Esophagus muscularis mucosa (tissue), 4 donors: ENCODE measurements around the gene ICAM1. TPM values are rescaled to one million over a fixed set of nuclear protein-coding genes. Genes with fewer than 3 reads are reported as not detected.
A peak's percentile ranks its signal among the peaks of the same experiment; 100 is the strongest.

ENCODE experiments used
- DNase-seq: peaks from one replicate; pipeline ENCODE4 v3.0.0-alpha.2; 2017; ENCODE audit errors: extremely low spot score
- H3K27ac ChIP-seq, 4 donors: fragments of 200-600 bp; sonication (generic); replicated peaks in 1 of 4; 1 replicate in 3 of 4; 2 replicates in 1 of 4; pipeline ENCODE4 v1.5.1; 2016 to 2019; ENCODE audit warnings: mild to moderate bottlenecking in 1 of 4
- H3K27me3 ChIP-seq, 4 donors: fragments of 200-600 bp; sonication (generic); one replicate each; pipeline versions ENCODE4 v1.5.1 to v1.6.0; 2016 to 2019
- H3K36me3 ChIP-seq, 4 donors: fragments of 200-600 bp; sonication (generic); one replicate each; pipeline ENCODE4 v1.5.1; 2016 to 2019
- H3K4me1 ChIP-seq, 4 donors: fragments of 200-600 bp; sonication (generic); one replicate each; pipeline ENCODE4 v1.5.1; 2016 to 2019
- H3K4me3 ChIP-seq, 4 donors: fragments of 200-600 bp; sonication (generic); 1 replicate in 2 of 4; 2 replicates in 2 of 4; pipeline ENCODE4 v1.5.1; 2016 to 2019; ENCODE audit warnings: mild to moderate bottlenecking in 4 of 4, moderate library complexity in 1 of 4
- H3K9me3 ChIP-seq, 4 donors: fragments of 200-600 bp; sonication (generic); 1 replicate in 3 of 4; 2 replicates in 1 of 4; pipeline ENCODE4 v1.5.1; 2016 to 2019
- EP300 ChIP-seq: sonication (generic); formaldehyde crosslinking; IDR thresholded peaks from one replicate; pipeline ENCODE4 v1.6.1; 2017; ENCODE audit warnings: antibody characterized with exemption
- POLR2A ChIP-seq: fragments of 450-650 bp; IDR thresholded peaks from one replicate; pipeline ENCODE4 v1.6.1; 2017; ENCODE audit warnings: antibody characterized with exemption, moderate library complexity, mild to moderate bottlenecking, low read depth
- POLR2AphosphoS5 ChIP-seq, 2 donors: sonication (generic); formaldehyde crosslinking; IDR thresholded peaks; one replicate each; pipeline ENCODE4 v1.6.1; 2017; ENCODE audit warnings: antibody characterized with exemption in 2 of 2
- WGBS: methylation state at CpG from one replicate; pipeline ENCODE4 v1.1.5; 2018; 5-methylcytosine and 5-hydroxymethylcytosine counted together
- intact Hi-C: fragments of 100-400 bp; cut with DNase I; formaldehyde crosslinking; loops from one replicate; pipeline ENCODE4 v1.15.1; 2023
- total RNA-seq, 4 donors: library from RNA; depleted of rRNA; stranded (reverse); fragments of >200 nt; gene quantifications; one replicate each; pipeline versions ENCODE4 v1.1.0 to v1.2.1, GENCODE V29; 2016
- TF ChIP-seq, protein P1 (sequence below), 3 experiments: fragments of 200-600 bp in 2 of 3; fragments of 450-650 bp in 1 of 3; sonication (generic) in 2 of 3; IDR thresholded peaks; one replicate each; pipeline ENCODE4 v1.5.1; 2017 to 2019; ENCODE audit warnings: antibody characterized with exemption in 3 of 3, mild to moderate bottlenecking in 2 of 3, moderate library complexity in 1 of 3

ICAM1 gene
- total RNA-seq, 4 donors from 2014 or later = 15.8 to 63.5 (median 18.4) TPM

DNA sequence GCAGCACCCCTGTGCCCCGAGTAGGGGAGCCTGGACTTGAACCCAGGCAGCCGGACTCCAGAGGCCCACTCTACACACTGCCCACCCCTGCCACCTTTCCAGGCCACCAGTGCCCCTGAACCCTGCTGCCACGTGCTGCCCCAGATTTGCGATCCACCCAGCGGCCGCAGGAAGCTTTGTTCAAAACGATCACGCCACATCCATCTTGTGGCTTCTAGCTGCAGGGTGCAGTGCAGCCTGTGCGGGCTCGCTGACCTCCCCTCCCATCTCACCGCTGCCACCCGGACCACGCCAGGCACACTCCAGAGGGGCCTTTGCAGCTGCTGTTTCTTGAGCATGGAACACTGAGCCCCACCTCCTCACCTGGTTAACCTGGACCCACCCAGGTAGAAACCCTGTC lies 58.6 kb downstream of the ICAM1 start:
- Histone ChIP-seq H3K9me3 (no peaks in the 10 kb centered on the region), H3K36me3 (peaks cover 58 to 63% (median 62%) of the 10 kb centered on the region in 4 donors), H3K4me1 (peaks cover 19 to 32% (median 26%) of the 10 kb centered on the region in 4 donors), H3K27ac (no peak overlapping the region), H3K4me3 (no peak overlapping the region), H3K27me3 (no peaks in the 10 kb centered on the region)
- 95% methylated on average over 11 of the region's 13 CpGs for WGBS
- intact Hi-C loops = no loop called here
- no peak for DNase-seq
- no peak for TF ChIP-seq EP300
- TF ChIP-seq POLR2AphosphoS5 (IDR thresholded peaks at IDR 0.05) = no peak
- TF ChIP-seq POLR2A = no peak
- TF ChIP-seq, protein P1, sequence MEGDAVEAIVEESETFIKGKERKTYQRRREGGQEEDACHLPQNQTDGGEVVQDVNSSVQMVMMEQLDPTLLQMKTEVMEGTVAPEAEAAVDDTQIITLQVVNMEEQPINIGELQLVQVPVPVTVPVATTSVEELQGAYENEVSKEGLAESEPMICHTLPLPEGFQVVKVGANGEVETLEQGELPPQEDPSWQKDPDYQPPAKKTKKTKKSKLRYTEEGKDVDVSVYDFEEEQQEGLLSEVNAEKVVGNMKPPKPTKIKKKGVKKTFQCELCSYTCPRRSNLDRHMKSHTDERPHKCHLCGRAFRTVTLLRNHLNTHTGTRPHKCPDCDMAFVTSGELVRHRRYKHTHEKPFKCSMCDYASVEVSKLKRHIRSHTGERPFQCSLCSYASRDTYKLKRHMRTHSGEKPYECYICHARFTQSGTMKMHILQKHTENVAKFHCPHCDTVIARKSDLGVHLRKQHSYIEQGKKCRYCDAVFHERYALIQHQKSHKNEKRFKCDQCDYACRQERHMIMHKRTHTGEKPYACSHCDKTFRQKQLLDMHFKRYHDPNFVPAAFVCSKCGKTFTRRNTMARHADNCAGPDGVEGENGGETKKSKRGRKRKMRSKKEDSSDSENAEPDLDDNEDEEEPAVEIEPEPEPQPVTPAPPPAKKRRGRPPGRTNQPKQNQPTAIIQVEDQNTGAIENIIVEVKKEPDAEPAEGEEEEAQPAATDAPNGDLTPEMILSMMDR (IDR thresholded peaks at IDR 0.05) = no peak

GRCh38 chr19:10332158-10332964 lies 61.4 kb downstream of the ICAM1 start:
- Histone ChIP-seq H3K36me3 (peaks cover 32 to 35% (median 35%) of the 10 kb centered on the region in 4 donors), H3K27me3 (no peaks in the 10 kb centered on the region), H3K4me3 (peak overlapping the region; percentile 85 to 95 (median 91)), H3K27ac (peak overlapping the region; percentile 93 to 97 (median 95)), H3K4me1 (peaks cover 27 to 42% (median 35%) of the 10 kb centered on the region in 4 donors), H3K9me3 (no peaks in the 10 kb centered on the region)
- intact Hi-C loops = no loop called here
- DNase-seq = no peak
- TF ChIP-seq POLR2A (no peak), POLR2AphosphoS5 (IDR thresholded peaks at IDR 0.05) (no peak), EP300 (no peak)
- TF ChIP-seq, protein P1 (IDR thresholded peaks at IDR 0.05) = no peak
- WGBS = 29% methylated on average over 12 of the region's 18 CpGs

- TF ChIP-seq POLR2A (peak; percentile 14), POLR2AphosphoS5 (IDR thresholded peaks at IDR 0.05) (peak; percentile 81 to 94), EP300 (no peak)
- TF ChIP-seq, protein P1 (IDR thresholded peaks at IDR 0.05) = no peak
- H3K27ac ChIP-seq = peak within 1 kb of the TSS; percentile 93 to 97 (median 95)
- intact Hi-C loops = no loop called here
- WGBS = 0% methylated on average over 27 of the region's 82 CpGs
- H3K4me3 ChIP-seq = peak within 1 kb of the TSS; percentile 85 to 95 (median 91)
- peaks cover 24 to 27% (median 27%) of the 10 kb centered on the region in 4 donors for H3K36me3 ChIP-seq
- H3K4me1 ChIP-seq = peaks cover 27 to 42% (median 35%) of the 10 kb centered on the region in 4 donors
- no peaks in the 10 kb centered on the region for H3K9me3 ChIP-seq
- peak; percentile 99 for DNase-seq
- H3K27me3 ChIP-seq = no peaks in the 10 kb centered on the region
Observed at GRCh38 chr19:10332965-10333757, 62.2 kb downstream of the ICAM1 start, which contains the start of gene RAVER1. TSS of gene RAVER1 (minus strand) at chr19:10333529. CDS start at chr19:10333507, 22 bp downstream.

DNA sequence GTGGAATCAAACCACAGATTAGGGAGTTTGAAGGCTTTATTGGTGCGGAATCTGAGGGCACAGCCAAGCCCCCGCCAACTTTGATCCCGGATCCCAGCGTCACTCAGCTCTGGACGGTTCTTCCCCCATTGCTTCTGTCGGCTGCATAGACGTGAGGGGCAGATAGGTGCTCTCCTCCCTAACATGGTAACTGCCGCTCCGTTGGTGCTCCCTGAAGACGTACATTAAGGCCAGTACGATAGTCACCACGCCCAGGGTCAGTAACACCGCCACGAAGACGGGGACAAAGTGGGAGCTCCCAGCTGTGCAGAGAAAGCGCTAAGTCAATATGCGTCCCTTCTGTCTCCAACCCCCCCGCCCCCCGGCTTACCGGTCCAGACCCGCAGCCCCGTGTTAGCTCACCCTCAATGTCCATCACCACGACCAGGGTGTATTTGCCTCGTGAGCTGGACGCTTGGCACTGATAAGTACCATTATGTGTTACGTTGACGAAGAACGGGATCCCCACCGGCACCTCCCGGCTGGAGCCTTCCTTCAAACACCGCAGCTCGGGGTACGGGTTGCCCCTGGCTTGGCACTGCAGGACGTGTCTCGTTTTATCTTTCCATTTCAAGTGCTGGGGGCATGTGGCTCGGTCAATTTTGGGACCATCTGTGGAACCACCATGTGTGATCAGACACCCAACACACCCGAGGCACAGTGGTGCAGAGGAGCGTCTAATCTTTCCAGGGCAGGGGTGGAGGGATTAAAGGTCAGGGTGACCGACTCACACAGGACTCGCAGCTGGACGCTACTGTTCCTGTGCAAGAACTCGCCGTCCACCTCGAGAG lies 63.1 kb downstream of the ICAM1 start:
- 21% methylated on average over 24 of the region's 44 CpGs for WGBS

More for the DNA sequence above, 63.1 kb downstream of the ICAM1 start:
- peak overlapping the region; percentile 85 to 95 (median 91) for H3K4me3 ChIP-seq
- no peaks in the 10 kb centered on the region for H3K9me3 ChIP-seq
- TF ChIP-seq POLR2A = no peak
- TF ChIP-seq, protein P1 (IDR thresholded peaks at IDR 0.05) = no peak
- no peak for TF ChIP-seq EP300
- no peak for TF ChIP-seq POLR2AphosphoS5 (IDR thresholded peaks at IDR 0.05)
- H3K27ac ChIP-seq = peak overlapping the region; percentile 93 to 97 (median 95)
- DNase-seq = no peak
- H3K4me1 ChIP-seq = peaks cover 27 to 42% (median 35%) of the 10 kb centered on the region in 4 donors
- H3K27me3 ChIP-seq = no peaks in the 10 kb centered on the region
- peaks cover 16 to 19% (median 19%) of the 10 kb centered on the region in 4 donors for H3K36me3 ChIP-seq
- intact Hi-C loops = no loop called here
